Measurements from ENCODE around the gene GUCA1A. TPM values are rescaled to one million over a fixed set of nuclear protein-coding genes. Genes with fewer than 3 reads are reported as not detected.
"Not testable (repeated sequence)": the region's sequence is repeated elsewhere in the genome, so short reads cannot be mapped to it uniquely, and the experiment has no call there.

GUCA1A gene
- total RNA-seq, 1 donor from 2014 or later = 0.41 TPM

DNA sequence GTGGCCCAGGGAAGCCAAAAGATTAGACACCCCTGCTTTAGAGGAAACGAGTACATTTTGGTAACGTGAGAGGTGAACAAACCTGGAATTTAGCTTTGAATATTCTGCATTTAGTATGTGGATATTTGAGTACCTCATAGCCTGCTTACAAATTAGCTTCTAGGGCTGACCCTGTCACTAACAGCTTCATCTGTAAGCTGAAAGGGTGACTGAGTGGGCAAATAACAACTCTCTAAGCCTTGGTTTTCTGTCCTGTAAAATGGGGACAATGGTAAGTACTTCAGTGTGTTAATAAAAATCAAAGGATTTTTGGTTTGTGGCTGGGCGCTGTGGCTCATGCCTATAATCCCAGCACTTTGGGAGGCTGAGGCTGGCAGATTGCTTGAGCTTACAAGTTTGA is 30.0 kb downstream of the GUCA1A start:
- H3K36me3 Mint-ChIP-seq = peaks cover 16% of the 10 kb centered on the region
- H3K4me1 Mint-ChIP-seq (ENCODE audit: unreplicated experiment) = no peaks in the 10 kb centered on the region
- no peak for DNase-seq (ENCODE audit: extremely low spot score, unreplicated experiment)
- no peak overlapping the region for H3K27ac Mint-ChIP-seq
- TF ChIP-seq, protein P1, sequence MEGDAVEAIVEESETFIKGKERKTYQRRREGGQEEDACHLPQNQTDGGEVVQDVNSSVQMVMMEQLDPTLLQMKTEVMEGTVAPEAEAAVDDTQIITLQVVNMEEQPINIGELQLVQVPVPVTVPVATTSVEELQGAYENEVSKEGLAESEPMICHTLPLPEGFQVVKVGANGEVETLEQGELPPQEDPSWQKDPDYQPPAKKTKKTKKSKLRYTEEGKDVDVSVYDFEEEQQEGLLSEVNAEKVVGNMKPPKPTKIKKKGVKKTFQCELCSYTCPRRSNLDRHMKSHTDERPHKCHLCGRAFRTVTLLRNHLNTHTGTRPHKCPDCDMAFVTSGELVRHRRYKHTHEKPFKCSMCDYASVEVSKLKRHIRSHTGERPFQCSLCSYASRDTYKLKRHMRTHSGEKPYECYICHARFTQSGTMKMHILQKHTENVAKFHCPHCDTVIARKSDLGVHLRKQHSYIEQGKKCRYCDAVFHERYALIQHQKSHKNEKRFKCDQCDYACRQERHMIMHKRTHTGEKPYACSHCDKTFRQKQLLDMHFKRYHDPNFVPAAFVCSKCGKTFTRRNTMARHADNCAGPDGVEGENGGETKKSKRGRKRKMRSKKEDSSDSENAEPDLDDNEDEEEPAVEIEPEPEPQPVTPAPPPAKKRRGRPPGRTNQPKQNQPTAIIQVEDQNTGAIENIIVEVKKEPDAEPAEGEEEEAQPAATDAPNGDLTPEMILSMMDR (conservative IDR thresholded peaks at IDR 0.05) = no peak
- no peak overlapping the region for H3K4me3 Mint-ChIP-seq
- H3K9me3 Mint-ChIP-seq = peaks cover 4% of the 10 kb centered on the region
- no peaks in the 10 kb centered on the region for H3K27me3 Mint-ChIP-seq

- Mint-ChIP-seq H3K27ac (no peak overlapping the region), H3K36me3 (peaks cover 17% of the 10 kb centered on the region), H3K4me1 (ENCODE audit: unreplicated experiment) (no peaks in the 10 kb centered on the region), H3K27me3 (no peaks in the 10 kb centered on the region), H3K9me3 (peaks cover 4% of the 10 kb centered on the region), H3K4me3 (no peak overlapping the region)
- TF ChIP-seq, protein P1 (conservative IDR thresholded peaks at IDR 0.05) = no peak
- DNase-seq (ENCODE audit: extremely low spot score, unreplicated experiment) = no peak
Measured at GRCh38 chr6:42204768-42205282, 31.7 kb downstream of the GUCA1A start.

DNA sequence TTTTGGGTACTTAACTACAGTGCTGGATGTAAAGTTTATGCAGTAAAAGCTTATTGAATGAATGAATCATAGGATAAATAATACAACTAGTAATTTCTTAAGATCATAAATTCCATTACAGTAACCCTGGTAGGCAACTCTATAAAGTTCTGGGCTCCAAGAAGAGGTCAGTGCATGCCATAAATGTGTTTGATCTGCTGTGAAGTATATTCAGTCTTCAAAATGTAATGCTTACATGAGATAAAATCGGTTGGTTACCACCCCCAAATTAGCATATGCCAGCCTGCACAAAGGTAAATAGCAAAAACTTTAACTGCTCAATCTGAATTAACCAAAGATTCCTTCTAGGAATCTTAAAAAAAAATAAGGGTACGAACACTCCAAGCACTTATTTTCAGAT is 34.4 kb downstream of the GUCA1A start:
- H3K27ac Mint-ChIP-seq; H3K9me3 Mint-ChIP-seq; H3K27me3 Mint-ChIP-seq; DNase-seq (ENCODE audit: extremely low spot score, unreplicated experiment); H3K4me3 Mint-ChIP-seq; H3K4me1 Mint-ChIP-seq (ENCODE audit: unreplicated experiment): not testable (repeated sequence)
- H3K36me3 Mint-ChIP-seq = peaks cover 16% of the 10 kb centered on the region

DNA sequence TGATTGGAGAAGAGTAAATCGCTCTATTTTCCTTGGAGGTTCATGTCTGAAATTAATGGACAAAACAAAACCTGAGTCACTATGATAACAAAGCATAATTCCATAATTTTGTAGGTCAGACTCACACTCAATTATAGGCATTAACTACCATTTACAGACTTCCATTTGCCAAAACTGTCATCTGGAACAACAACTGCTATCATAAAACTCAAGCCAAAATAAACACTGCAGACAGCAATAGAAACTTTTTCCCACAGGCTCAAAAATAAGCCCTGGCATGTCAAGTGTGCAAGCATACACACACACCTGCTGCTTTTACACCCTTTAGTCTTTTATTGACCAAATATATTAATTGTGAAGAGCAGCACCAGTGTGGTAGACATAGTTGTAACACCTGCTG is 37.4 kb downstream of the GUCA1A start:
- Mint-ChIP-seq H3K4me3 (no peak overlapping the region), H3K27ac (no peak overlapping the region), H3K4me1 (ENCODE audit: unreplicated experiment) (peaks cover 4% of the 10 kb centered on the region), H3K9me3 (no peaks in the 10 kb centered on the region), H3K27me3 (no peaks in the 10 kb centered on the region), H3K36me3 (peaks cover 22% of the 10 kb centered on the region)
- TF ChIP-seq, protein P1 (conservative IDR thresholded peaks at IDR 0.05) = no peak
- DNase-seq (ENCODE audit: extremely low spot score, unreplicated experiment) = no peak

DNA sequence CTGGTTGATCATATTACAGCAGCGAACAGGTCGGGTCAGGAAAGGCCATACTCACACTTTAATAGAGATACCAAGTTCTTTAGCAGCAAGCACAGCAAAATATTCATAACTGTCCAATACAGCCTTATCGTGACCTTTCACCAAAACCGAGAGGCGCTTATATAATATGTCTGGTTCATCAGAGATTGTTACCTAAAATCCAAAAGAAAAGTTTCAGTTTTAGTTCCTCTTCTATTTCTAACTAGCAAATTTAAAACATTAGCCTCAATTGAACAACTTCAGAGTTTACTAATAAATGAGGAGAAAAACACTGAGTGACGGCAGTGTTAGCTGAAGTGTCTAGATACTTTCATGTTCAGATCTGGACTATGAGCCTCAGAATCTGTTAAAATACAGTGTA is 38.6 kb downstream of the GUCA1A start:
- Mint-ChIP-seq H3K27me3 (no peaks in the 10 kb centered on the region), H3K4me1 (ENCODE audit: unreplicated experiment) (peaks cover 6% of the 10 kb centered on the region), H3K36me3 (peaks cover 20% of the 10 kb centered on the region), H3K9me3 (no peaks in the 10 kb centered on the region), H3K4me3 (no peak overlapping the region), H3K27ac (no peak overlapping the region)
- no peak for DNase-seq (ENCODE audit: extremely low spot score, unreplicated experiment)
- TF ChIP-seq, protein P1 (conservative IDR thresholded peaks at IDR 0.05) = no peak

DNA sequence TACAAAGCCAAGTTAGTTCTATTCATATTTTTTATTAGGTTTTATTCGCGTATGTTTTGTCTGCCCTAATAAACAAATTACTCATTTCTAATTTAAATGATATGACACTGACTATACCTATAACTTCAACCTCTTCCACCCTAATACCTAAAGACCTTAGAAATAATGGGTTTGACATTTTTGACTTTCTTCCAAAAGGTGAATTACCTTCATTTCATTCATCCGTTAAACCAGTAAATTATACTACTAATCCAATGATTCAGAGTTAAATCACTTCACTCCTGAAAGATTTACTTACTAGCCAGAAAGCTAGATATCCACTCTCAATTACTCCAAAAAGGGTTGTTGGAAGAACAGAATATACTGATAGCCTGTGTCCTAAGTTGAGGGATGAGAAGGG is 39.3 kb downstream of the GUCA1A start:
- H3K4me1 Mint-ChIP-seq (ENCODE audit: unreplicated experiment) = peaks cover 10% of the 10 kb centered on the region
- TF ChIP-seq, protein P1 (conservative IDR thresholded peaks at IDR 0.05) = no peak
- no peak for DNase-seq (ENCODE audit: extremely low spot score, unreplicated experiment)
- H3K27ac Mint-ChIP-seq = no peak overlapping the region
- peaks cover 22% of the 10 kb centered on the region for H3K36me3 Mint-ChIP-seq
- H3K4me3 Mint-ChIP-seq = no peak overlapping the region
- H3K9me3 Mint-ChIP-seq = no peaks in the 10 kb centered on the region
- H3K27me3 Mint-ChIP-seq = no peaks in the 10 kb centered on the region

DNA sequence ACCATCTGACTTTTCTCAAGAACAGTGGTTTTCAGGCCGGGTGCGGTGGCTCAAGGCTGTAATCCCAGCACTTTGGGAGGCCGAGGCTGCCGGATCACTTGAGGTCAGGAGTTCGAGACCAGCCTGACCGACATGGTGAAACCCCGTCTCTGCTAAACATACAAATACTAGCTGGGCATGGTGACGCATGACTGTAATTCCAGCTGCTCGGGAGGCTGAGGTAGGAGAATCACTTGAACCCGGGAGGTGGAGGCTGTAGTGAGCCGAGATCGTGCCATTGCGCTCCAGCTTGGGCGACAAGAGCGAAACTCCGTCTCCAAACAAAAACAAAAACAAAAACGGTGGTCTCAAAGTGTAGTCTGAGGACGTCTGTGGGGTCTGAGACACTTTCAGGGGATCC is 43.3 kb downstream of the GUCA1A start:
- peaks cover 14% of the 10 kb centered on the region for H3K4me1 Mint-ChIP-seq (ENCODE audit: unreplicated experiment)
- not testable (repeated sequence) for H3K27me3 Mint-ChIP-seq; DNase-seq (ENCODE audit: extremely low spot score, unreplicated experiment); H3K9me3 Mint-ChIP-seq
- H3K4me3 Mint-ChIP-seq = peak overlapping the region; percentile 83
- H3K27ac Mint-ChIP-seq = peak overlapping the region; percentile 62
- H3K36me3 Mint-ChIP-seq = peaks cover 16% of the 10 kb centered on the region
